ENCODE measurements around the gene ABITRAM.
"Not testable (repeated sequence)": the region's sequence is repeated elsewhere in the genome, so short reads cannot be mapped to it uniquely, and the experiment has no call there.

The ABITRAM gene, protein sequence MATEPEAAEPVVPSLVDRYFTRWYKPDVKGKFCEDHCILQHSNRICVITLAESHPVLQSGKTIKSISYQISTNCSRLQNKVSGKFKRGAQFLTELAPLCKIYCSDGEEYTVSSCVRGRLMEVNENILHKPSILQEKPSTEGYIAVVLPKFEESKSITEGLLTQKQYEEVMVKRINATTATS

DNA sequence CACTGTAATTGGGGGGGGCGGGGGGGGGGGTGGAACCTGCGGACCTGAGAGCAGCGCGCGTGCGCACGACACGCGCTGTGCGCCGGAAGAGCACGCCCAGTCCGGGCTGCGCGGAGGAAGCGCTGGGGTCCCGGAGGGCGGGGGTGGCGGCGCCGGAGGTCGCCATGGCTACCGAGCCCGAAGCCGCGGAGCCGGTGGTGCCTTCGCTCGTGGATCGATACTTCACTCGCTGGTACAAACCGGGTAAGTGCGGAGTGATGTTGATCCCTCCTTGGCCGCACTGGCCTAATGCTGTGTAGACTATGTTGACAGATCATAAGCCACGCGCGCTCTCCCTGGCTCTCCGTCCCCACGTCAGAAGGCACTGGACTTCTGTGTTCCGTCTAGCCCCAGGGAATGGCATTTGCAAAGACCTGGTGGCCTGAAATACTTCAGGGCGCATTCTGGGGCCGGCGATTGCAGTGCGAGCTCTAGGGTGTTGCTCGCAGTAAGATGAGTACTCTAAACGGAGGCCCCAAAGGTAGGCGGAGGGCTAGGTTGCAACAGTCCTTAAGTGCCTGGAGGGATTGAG lies at the start of gene ABITRAM:
Gene ABITRAM, plus strand, starts transcription at position 78 of the 571 bp plus-strand sequence. Its CDS starts 87 bp downstream, at position 165.
- DNase-seq (ENCODE audit: low read depth), result peak; percentile 32

DNA sequence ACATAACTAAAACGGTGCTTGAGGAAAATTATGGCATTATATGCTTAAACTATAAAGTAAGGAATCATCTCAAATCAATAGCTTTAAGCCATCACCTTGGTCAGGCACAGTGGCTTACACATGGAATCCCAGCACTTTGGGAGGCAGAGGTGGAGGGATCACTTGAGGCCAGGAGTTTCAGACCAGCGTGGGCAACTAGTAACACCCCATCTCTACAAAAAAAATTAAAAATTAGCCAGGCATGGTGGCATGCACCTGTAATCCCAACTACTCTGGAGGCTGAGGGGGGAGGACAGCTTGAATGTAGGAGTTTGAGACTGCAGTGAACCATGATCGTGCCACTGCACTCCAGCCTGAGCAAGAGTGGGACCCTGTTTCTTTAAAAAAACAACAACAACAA lies 49.5 kb upstream of the ABITRAM start:
- no peak for DNase-seq (ENCODE audit: low read depth)

DNA sequence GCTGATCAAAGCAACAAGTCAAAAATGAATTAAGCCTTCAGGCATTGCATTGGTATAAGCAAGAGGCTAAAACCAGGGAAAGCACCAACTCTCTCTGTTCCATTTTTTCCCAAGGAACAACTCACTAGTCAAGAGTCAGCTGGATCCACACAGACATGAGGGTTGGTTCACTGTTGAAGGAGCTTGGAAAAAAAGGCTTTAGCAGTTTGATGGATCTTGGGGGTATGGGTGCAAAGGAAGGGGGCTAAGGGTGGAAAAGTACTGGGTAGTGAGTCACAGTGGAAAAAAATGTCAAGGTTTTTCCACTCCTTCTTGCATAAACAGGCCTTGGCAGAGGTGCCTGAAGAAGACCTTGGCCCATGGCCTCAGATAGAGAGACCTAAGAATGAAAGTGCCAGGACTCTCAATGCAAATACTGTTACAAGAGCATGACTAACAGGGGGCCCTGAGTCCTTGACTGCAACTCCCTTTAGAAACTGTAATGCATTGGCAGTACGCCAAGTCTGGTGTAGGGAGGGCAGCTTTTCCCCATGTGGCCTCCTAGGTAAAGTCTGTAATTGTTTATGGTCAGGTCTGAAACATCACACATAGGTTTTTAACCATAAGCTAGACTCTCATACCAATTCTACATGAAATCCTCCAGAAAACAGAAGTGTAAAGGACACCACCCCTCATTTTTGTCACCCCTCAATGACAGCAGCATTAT lies 48.4 kb upstream of the ABITRAM start:
- peak; percentile 9 for DNase-seq (ENCODE audit: low read depth)

DNA sequence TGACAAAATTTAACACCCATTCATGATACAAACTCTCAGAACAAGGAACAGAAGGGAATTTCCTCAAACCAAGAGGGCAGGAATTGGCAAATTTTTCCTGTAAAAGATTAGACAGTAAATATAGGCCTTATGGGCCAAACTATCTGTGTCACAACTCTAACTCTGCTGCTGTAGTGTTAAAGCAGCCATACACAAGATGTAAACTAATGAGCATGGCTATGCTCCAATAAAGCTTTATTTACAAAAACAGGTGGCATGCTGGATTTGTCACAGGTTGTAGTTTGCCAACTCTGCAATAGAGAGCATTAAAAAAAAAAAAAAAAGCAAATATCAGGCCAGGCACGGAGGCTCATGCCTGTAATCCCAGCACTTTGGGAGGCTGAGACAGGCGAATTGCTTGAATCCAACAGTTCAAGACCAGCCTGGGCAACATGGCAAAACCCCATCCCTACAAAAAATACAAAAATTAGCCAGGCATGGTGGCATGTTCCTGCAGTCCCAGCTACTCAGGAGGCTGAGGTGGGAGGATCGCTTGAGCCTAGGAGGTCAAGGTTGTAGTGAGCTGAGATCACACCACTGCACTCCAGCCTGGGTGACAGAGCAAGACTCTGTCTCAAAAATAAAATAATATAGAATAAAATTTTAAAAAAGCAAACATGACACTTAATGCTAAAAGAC lies 47.5 kb upstream of the ABITRAM start:
- not testable (repeated sequence) for DNase-seq (ENCODE audit: low read depth)

DNA sequence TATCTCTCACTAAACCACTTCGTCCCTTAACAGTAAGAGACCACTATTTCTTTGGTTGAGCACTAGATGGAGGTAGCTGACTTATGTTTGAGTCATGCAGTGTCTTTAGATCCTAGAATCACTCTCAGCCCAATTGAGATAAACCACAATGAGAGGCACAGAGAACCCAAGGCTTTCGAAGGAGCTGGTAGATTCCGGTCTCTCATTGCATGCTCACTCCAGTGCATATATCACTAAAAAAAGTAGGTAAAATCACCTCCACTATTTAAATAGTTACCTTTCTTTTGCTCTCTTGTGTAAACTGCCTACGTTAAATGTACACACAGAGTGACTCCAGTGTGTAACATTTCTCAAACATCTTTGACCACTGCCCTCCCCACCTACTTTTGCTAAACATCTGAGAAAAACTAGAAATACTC lies 44.5 kb upstream of the ABITRAM start:
- DNase-seq (ENCODE audit: low read depth), result peak; percentile 5

DNA sequence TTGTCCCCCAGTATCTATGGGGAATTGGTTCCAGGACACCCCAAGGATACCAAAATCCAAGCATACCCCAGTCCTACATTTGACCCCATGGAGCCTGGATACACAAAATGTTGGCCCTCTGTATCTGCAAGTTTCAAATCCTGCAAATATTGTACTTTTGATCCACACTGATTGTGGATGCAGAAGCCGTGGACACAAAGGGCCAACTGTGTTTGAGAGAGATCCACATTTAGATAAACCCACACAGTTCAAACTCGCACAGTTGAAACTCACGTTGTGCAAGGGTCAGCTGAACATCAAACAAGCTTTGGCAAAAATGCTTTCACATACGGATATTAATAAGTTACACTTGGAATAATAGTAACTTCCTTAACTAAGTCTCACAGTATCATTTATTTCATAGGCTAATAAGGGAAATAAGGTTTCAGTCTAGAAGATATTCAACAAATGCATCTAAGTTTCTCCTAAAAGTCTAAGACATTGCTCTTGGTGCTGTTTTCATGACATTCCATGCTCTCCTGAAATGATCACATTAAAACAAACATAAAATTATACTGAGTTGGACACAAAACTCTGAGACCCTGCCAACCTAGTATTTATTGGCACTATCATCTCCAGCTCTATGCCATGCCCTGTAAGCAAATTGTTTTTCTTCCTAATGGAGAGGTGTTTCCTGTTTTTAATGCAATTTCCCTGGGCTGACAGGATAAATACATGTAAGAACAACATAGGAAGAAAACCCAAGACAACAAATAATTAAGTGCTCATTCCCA lies 39.8 kb upstream of the ABITRAM start:
- DNase-seq (ENCODE audit: low read depth), result no peak

DNA sequence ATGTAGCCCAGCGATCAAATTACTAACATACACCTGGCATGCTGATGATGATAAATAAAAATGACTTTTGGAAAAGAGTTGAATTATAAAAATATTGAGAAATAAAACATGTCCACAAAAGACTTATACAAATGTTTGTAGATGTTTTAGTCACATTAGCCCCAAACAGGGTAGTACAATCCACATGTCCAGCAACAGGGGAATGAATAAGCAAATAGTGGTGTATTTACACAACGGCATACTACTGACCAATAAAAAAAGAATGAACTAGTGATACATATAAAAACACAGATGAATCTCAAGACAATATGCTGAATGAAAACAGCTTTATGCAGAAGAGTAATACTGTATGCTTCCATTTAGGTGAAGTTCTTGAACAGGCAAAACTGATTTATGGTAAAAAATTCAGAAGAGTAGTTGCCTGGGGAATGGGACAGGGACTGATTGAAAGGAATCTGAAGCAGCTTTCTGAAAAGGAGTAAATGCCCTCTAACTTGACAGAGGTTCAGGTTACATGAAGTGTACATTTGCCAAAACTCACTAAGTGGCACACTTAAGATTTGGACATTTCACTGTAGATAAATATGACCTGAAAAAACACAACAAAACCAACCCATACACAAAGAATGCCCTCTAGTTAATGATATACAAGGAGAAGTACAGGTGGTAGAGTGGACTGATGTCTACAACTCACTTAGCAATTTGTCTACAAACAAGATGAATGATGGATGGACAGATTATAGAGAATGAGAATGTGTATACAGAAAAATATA lies 36.7 kb upstream of the ABITRAM start:
- DNase-seq (ENCODE audit: low read depth), result no peak

DNA sequence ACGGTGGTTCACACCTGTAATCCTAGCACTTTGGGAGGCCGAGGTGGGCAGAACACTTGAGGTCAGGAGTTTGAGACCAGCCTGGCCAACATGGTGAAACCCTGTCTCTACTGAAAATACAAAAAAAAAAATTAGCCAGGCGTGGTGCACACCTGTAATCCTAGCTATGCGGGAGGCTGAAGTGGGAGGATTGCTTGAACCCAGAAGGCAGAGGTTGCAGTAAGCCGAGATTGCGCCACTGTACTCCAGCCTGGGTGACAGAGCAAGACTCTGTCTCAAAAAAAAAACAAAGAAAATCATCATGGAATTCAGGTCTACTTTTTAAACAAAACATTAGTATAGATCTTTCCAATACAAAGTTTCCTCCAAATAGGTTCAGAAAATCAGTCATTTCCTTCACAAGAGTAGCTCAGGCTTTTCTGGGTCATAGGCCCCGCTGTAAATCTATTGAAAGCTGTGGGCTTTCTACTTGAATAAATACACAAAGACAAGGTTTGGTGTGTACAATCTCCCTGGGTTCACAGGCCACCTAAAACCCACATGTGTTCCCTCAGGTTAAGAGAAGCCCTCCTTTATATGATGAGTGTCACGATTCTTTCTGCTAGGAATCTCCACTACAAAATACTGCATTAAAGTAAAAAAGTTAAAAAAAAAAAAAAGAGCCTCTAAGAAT lies 35.0 kb upstream of the ABITRAM start:
- DNase-seq (ENCODE audit: low read depth), result not testable (repeated sequence)

DNA sequence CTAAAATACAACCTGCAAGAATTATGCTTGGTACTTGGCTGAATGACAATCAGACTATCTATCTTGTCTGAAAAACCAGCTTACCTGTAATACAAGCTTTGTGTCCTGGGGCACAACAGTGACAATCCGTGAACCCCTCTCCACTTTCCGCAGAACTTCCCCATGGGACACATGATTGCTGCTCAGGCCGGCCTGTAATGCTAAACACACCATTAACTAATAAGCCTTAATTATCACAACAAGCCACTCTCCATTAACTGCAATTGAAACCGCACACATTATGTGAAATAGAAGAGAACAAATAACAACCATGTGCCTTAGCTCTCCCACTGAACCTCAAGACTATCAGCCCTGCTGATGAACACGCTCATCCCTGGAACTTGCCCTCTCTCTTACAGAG lies 34.0 kb upstream of the ABITRAM start:
- no peak for DNase-seq (ENCODE audit: low read depth)

DNA sequence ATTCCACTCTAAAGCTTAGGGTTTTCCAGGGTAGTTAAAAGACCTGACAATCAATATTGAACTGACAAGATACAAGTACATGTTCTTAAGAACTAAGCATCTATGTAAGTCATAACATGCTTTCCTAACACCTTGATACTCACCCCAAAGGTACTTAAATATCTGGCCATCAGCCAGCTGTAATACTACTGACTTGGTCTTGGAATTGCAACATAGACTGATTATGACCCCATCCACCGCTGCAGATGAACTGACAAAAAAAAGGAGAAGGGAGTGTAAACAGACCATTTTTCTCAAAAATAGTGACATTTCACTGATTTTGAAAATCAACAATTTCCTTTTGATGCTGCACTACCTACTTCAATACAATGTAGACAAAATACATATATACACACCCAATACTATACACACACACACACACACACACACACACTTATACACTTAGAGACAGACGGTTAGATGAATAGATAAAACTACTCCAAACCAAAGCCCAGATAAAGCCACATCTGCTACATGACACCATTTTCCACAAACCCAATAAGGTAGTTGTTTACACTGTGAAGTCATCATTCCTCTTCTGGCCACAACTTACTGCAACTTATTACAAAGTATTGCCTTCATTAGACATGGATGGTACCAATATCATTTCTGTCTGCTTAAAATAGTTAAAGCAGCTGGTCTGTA lies 30.6 kb upstream of the ABITRAM start:
- DNase-seq (ENCODE audit: low read depth), result no peak

DNA sequence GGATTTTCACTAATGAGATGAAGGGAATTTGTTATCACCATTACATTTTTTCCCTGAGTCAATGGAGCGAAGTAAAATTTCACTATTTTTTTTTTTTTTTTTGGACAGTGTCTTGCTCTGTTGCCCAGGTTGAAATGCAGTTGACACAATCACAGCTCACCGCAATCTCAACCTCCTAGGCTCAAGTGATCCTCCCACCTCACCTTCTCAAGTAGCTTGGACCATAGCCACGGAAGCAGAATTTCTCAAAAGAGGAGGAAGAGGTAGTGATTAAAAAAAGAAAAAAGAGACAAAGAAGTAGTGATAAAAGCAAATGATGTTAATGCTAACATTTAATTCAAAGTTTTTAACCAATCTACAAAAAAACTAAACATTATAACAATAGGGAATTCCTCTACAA lies 30.0 kb upstream of the ABITRAM start:
- DNase-seq (ENCODE audit: low read depth), result no peak

DNA sequence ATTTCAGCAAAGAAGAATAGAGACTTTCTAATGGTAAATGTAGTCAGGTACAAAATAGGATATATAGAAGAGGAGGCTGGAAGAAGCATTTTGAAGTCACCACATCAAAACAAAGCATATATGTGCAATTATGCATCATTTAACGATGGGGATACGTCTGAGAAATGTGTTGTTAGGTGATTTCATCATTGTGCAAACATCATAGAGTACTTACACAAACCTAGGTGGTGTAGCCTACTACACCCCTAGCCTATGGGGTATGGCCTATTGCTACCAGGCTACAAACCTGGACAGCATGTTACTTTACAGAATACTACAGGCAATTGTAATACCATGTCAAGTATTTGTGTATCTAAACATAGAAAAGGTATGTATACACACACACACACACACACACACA lies 28.7 kb upstream of the ABITRAM start:
- DNase-seq (ENCODE audit: low read depth), result no peak

DNA sequence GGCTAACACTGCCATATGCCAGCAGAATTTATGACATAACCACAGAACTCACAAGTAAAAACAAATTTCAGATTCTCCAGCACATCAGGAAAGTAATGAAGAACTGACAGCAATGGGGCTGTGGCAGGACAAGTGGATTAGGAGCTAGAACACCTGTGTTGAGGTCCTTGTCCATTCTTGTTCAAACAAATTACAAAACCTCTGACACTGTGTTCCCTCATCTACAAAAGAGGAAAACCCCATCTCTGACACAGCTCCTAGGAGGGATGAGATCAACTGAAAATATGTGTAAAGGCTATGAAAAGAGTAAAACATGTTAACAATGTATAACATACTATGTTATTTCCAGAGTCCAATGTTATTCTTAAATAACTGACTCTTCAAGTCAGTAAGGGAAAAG lies 23.8 kb upstream of the ABITRAM start:
- no peak for DNase-seq (ENCODE audit: low read depth)

DNA sequence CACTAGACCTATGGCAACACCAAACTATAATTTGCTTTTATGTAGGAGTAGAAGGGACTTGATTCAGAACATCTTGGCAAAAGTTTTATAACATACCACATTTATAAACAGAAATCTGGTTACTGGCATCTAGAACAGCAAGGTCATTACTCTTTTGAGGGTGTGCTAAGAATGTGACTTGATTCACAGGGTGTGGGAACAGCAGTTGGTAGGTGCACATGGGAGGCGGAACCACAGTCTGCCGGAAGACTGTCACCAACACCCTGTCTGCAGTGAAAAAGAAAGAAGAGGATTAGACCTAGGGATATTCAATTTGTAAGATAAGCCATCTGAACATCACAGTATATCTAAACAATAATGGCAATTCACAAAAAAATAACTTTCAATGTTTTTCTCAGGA lies 23.3 kb upstream of the ABITRAM start:
- DNase-seq (ENCODE audit: low read depth), result no peak

DNA sequence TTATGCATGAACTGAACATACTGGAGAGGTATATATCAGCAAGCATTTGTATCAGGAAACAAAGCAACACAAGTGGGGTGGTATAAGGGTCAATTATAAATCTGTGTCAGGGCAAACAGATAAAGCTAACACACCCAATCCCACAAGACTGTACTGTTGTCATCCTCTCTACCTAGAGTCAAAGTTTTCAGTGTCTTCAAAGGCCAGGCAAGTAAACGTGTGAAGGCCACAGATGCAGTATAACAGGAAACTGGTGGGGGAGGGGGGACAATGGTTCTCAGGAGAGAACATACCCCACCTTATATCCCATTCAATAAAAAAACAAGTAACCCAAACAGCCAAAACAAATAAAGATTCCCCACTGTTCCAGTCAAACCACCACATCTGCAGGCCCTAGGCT lies 22.4 kb upstream of the ABITRAM start:
- DNase-seq (ENCODE audit: low read depth), result no peak

DNA sequence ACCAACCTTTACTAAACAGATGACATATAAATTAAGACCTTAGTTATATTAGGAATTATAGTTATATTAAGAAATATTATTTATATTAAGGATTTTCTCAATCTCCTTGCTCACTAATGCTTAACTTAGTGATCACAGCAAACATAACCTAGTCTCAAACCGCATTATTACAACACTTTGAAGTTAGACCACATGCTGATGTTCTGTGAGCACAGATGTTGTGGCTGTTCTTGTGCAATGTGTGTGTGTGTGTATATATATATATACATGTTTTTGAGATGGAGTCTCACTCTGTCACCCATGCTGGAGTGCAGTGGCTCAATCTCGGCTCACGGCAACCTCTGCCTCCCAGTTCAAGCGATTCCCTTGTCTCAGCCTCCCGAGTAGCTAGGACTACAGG lies 20.8 kb upstream of the ABITRAM start:
- DNase-seq (ENCODE audit: low read depth), result no peak

DNA sequence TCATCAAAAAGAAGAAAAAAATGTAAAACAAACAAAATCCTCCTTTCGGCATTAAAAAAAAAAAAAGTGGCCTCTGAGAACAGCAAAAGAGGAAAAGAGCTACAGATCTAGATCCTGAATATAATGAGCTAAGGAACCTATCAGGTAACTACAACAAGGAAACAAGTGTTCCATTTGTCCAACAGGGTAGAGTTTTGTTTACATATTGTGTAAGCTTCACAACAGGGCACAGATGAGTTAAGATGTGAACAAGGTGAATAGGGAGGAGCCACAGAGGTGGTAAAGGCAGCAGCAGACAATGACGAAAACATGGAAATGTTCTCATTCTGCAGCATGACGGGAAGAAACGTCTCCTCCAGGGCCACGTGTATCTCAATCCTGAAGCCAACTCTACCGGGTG lies 14.7 kb upstream of the ABITRAM start:
- no peak for DNase-seq (ENCODE audit: low read depth)

DNA sequence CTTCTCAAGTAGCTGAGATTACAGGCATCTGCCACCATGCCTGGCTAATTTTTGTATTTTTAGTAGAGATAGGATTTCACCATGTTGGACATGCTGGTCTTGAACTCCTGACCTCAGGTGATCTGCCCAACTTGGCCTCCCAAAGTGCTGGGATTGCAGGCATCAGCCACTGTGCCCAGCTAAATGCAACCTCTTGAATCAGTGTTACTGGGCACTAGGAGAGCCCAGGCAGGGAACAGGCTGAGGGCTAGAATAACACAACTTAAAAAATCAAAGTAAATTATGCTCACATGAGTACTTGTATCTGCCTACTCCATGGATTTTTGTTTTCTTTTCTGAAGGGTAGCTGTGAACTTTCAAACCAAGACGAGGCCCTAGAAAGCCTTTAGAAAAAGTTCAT lies 13.8 kb upstream of the ABITRAM start:
- not testable (repeated sequence) for DNase-seq (ENCODE audit: low read depth)

DNA sequence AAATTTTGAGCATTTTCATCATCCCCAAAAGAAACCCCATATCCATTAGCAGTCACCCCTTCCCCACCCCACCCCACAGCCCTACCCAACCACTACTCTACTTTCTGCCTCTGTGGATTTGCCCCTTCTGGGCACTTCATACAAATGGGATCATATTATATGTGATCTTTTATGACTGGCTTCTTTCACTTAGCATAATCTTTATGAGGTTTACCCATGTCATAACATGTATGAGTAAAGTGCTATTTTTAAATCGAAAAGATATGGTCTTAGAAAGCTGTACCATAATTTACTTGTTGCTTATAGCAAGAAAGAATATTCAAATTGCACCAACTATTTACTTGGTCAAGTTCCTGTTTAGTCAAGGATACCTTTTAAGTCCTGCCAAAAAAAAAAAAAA lies 13.0 kb upstream of the ABITRAM start:
- DNase-seq (ENCODE audit: low read depth), result no peak

DNA sequence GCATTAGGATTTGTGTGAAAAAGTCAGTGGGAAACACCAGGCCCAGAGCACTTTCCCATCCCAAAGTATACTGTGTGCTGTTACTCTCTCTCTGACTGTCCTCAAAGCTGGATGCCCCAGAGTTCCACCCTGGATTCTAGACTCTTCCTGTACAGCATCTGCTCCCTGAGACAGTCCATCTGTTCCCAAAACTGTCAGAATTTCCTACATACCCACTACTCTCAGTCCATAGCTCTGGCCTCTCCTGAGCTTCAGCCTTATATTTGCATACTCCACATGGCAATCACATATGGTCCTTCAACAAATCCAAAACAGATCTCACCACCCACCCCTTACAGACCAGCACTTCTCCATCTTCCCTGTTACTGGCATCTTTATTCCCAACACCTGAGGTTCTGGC lies 9.7 kb upstream of the ABITRAM start:
- no peak for DNase-seq (ENCODE audit: low read depth)

Data from GM04503 (cell line).